ENCODE measurements around the gene PLK5.

DNA sequence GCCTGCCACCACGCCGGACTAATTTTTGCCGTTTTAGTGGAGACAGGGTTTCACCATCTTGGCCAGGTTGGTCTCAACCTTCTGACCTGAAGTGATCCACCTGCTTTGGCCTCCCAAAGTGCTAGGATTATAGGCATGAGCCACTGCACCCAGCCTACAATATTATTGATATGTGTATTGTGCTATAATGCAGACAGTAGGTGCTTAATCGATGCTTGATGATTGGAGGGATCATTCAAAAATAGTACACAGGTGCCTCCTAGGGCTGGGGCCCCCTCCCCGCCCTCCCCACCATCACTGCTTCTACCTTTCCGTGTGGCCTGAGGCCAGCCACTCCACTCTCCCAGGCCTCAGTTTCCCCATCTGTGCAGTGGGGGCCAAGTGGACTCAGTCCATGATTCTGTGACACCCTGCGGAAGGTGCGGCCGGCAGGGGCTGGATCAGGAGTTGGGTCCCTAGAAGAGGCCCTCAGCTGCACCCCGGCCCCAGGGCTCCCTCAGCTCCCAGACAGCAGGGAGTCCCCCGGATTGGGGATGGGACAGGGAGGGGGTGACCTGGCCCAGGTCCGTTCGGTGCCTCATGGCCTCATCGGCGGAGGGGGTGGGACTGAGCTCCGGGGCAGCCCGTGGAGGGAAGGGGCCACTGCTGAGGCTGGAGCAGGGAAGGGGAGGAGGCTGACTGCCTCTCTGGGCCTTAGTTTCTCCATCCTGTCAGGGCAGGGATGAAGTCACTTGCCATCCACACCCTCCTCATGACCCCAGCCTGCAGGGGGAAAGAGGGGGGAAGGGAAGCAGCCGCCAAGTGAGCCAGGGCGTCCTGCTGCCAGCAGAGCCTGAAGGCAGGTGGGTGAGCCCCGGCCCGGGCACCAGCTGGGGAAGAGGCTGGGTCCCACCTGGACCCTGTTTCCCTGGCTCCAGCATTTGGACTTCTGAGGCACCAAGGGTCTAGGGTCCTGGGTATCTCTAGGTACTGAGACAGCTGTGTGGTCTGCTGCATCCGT is 12.3 kb upstream of the PLK5 start:
- TF ChIP-seq, protein P1, sequence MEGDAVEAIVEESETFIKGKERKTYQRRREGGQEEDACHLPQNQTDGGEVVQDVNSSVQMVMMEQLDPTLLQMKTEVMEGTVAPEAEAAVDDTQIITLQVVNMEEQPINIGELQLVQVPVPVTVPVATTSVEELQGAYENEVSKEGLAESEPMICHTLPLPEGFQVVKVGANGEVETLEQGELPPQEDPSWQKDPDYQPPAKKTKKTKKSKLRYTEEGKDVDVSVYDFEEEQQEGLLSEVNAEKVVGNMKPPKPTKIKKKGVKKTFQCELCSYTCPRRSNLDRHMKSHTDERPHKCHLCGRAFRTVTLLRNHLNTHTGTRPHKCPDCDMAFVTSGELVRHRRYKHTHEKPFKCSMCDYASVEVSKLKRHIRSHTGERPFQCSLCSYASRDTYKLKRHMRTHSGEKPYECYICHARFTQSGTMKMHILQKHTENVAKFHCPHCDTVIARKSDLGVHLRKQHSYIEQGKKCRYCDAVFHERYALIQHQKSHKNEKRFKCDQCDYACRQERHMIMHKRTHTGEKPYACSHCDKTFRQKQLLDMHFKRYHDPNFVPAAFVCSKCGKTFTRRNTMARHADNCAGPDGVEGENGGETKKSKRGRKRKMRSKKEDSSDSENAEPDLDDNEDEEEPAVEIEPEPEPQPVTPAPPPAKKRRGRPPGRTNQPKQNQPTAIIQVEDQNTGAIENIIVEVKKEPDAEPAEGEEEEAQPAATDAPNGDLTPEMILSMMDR (IDR thresholded peaks at IDR 0.05; ENCODE audit: low read depth, low read length, missing input control), result no peak
- TF ChIP-seq, protein P2, sequence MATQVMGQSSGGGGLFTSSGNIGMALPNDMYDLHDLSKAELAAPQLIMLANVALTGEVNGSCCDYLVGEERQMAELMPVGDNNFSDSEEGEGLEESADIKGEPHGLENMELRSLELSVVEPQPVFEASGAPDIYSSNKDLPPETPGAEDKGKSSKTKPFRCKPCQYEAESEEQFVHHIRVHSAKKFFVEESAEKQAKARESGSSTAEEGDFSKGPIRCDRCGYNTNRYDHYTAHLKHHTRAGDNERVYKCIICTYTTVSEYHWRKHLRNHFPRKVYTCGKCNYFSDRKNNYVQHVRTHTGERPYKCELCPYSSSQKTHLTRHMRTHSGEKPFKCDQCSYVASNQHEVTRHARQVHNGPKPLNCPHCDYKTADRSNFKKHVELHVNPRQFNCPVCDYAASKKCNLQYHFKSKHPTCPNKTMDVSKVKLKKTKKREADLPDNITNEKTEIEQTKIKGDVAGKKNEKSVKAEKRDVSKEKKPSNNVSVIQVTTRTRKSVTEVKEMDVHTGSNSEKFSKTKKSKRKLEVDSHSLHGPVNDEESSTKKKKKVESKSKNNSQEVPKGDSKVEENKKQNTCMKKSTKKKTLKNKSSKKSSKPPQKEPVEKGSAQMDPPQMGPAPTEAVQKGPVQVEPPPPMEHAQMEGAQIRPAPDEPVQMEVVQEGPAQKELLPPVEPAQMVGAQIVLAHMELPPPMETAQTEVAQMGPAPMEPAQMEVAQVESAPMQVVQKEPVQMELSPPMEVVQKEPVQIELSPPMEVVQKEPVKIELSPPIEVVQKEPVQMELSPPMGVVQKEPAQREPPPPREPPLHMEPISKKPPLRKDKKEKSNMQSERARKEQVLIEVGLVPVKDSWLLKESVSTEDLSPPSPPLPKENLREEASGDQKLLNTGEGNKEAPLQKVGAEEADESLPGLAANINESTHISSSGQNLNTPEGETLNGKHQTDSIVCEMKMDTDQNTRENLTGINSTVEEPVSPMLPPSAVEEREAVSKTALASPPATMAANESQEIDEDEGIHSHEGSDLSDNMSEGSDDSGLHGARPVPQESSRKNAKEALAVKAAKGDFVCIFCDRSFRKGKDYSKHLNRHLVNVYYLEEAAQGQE (IDR thresholded peaks at IDR 0.05), result no peak
- no peak for TF ChIP-seq JUND (IDR thresholded peaks at IDR 0.05)
- no peak for TF ChIP-seq YY1 (IDR thresholded peaks at IDR 0.05)
- no peak for TF ChIP-seq RXRA (IDR thresholded peaks at IDR 0.05)
- TF ChIP-seq SP1 (IDR thresholded peaks at IDR 0.05), result no peak
- no peak for TF ChIP-seq TAF1 (conservative IDR thresholded peaks at IDR 0.05)
- TF ChIP-seq HNF4A (conservative IDR thresholded peaks at IDR 0.05), result no peak
- TF ChIP-seq GABPA (IDR thresholded peaks at IDR 0.05 in 1 of 2, conservative IDR thresholded peaks at IDR 0.05 in 1 of 2), result no peak
- TF ChIP-seq, protein P3, sequence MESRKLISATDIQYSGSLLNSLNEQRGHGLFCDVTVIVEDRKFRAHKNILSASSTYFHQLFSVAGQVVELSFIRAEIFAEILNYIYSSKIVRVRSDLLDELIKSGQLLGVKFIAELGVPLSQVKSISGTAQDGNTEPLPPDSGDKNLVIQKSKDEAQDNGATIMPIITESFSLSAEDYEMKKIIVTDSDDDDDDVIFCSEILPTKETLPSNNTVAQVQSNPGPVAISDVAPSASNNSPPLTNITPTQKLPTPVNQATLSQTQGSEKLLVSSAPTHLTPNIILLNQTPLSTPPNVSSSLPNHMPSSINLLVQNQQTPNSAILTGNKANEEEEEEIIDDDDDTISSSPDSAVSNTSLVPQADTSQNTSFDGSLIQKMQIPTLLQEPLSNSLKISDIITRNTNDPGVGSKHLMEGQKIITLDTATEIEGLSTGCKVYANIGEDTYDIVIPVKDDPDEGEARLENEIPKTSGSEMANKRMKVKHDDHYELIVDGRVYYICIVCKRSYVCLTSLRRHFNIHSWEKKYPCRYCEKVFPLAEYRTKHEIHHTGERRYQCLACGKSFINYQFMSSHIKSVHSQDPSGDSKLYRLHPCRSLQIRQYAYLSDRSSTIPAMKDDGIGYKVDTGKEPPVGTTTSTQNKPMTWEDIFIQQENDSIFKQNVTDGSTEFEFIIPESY (IDR thresholded peaks at IDR 0.05), result no peak
- TF ChIP-seq, protein P4, sequence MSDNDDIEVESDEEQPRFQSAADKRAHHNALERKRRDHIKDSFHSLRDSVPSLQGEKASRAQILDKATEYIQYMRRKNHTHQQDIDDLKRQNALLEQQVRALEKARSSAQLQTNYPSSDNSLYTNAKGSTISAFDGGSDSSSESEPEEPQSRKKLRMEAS (IDR thresholded peaks at IDR 0.05), result no peak
- TF ChIP-seq RAD21 (IDR thresholded peaks at IDR 0.05), result no peak
- no peak for TF ChIP-seq EGR1 (IDR thresholded peaks at IDR 0.05; ENCODE audit: low read depth in 2 of 2)
